GM12872 (cell line): ENCODE data around the gene CAT.

Experiments
- TF ChIP-seq, protein P1 (sequence below): IDR thresholded peaks from 3 replicates; pipeline ENCODE4 v1.5.1; 2011; ENCODE audit warnings: low read depth, mild to moderate bottlenecking, low read length, moderate library complexity; ENCODE audit not compliant: insufficient read depth

The CAT gene

DNA sequence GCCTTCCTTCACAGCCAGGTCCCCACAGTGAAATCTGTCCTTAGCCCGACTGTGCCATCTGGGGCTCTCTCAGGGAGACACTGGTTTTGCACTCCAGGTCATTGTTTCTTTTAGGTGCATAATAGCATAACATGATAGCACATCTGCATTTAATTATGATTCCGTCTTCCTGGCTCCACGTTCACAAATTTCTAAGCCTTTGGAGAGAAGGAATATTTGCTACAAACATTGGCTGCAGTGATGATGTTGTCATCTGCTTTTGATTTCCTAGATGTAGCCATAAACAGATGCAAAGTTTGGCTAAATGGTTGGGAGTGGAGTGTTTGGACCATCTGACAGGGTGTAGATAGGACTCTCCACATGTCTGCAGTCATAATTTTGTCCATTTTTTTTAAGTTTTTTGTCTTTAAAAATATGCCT is 12.0 kb upstream of the CAT start:
- TF ChIP-seq, protein P1, sequence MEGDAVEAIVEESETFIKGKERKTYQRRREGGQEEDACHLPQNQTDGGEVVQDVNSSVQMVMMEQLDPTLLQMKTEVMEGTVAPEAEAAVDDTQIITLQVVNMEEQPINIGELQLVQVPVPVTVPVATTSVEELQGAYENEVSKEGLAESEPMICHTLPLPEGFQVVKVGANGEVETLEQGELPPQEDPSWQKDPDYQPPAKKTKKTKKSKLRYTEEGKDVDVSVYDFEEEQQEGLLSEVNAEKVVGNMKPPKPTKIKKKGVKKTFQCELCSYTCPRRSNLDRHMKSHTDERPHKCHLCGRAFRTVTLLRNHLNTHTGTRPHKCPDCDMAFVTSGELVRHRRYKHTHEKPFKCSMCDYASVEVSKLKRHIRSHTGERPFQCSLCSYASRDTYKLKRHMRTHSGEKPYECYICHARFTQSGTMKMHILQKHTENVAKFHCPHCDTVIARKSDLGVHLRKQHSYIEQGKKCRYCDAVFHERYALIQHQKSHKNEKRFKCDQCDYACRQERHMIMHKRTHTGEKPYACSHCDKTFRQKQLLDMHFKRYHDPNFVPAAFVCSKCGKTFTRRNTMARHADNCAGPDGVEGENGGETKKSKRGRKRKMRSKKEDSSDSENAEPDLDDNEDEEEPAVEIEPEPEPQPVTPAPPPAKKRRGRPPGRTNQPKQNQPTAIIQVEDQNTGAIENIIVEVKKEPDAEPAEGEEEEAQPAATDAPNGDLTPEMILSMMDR = no peak

DNA sequence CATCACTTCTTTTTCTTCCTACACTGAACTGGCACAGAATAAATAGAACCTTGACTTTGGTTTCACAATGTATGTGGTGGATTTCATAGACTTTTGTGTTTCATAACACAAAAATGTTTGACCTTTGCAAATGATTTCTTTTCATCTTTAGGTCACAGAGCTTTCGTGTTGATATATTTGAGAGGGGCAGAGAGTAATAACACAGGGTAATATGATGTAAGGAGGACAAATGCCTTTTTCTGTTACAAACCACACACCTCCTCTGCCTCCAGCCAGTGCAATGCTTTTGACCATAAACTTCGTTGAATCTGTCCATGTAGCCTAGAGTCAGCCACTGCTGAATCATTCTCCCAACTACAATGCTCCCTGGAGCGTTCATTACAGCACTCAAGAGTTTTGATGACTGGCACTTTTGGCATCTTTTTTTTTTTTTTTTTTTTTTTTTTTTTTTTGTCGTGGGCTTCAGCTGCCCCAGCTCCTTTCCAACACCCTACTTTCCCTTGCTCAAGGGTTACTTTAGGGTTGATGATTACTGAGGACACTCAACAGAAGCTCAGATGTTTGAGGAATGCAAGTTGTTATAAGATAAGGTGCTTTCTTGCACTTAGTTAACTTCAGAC is 11.4 kb upstream of the CAT start:
- TF ChIP-seq, protein P1 = no peak

DNA sequence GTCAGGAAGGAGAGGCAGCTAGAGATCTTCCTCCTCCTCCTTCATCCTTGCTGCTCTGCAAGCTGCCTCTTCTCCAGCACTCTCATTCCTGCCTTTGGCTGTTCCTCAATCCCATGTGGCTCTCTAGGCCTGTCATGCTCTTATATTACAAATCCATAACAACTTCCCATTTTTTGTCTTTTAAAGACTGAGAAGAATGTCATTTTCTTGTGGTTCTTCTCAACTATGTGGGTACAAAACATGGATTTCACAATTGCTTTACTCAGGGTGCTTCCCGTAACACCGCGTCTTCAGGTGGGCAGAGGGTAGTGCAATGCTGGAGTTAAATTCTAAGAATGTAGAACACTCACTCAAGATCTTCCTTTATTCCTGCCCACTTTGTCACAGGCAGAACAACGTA is 6.8 kb upstream of the CAT start:
- TF ChIP-seq, protein P1 = no peak

DNA sequence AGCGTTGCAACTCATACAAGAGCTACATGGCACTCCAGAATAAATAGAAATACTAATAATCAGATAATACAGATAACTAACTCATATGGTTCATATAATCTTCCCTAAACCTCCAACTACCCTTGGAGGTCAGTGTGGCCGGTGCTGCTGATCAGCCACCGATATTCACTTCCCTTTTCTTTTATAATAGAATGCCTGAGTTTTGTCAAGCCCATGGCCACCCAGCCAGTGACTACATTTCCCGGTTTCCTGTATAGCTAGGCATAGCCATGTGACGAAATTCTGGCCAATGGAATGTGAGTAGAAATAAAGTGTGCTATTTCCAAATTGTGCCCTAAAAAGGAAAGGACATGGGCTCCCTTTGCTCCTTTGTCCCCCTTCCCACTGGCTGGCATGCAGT is 5.9 kb upstream of the CAT start:
- TF ChIP-seq, protein P1 = no peak

DNA sequence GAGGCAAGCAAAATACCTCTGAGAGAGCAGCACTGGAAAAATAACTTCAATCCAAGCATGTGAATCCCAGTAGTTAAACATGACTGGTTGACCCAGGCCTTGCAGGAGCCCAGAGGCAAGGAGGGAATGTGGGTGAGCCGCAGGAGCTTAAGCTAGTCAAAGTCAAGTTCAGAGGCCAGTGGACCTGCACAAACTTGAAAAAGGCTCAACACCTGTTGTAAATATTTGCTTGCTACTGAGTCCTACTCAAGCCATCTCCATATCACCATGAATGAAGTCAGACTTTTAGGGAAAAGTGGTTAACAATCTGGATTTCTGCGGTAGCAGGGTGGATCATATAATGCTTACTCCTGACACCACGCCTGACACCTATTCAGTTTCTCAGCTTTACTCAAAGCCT is 4.8 kb upstream of the CAT start:
- TF ChIP-seq, protein P1 = no peak

DNA sequence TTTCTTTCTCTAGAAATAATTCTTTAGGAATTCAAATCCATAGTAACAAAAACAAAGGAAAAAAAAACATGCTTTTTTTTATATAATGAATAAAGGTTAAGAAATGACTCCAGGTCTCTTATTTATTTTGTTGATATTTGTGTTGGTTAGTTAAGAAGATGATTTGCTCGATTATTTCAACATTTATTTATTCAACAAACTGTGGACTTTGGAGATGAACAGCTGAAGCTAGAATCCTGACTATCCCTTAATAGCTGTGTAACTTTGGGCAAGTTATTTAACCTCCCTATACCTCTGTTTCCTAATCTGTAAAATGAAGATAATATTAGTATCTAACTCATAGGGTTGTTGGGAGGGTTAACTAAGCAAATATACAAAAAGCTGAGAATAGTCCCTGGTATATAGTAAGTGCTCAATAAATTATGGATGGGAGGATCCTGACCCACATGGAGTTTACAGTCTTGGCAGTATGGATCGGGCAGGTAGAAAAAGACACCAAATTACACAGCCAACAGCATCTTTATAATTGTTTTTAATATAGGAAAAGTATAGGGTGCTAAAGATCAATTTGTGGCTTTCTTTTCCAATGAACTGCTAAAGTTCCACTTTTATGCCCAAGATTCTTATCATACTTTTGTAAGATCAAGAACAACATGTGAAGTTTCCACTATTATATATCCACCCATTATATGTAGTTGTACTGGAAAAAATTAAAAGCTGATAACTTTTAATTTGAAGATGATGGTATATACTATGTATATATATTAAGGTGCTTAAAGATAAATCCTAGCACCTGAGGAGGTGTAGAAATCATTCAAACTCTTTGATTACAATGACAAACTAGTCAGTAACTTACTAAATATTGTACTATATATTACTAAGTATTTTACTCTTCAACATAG is 1.3 kb upstream of the CAT start:
- TF ChIP-seq, protein P1 = no peak

DNA sequence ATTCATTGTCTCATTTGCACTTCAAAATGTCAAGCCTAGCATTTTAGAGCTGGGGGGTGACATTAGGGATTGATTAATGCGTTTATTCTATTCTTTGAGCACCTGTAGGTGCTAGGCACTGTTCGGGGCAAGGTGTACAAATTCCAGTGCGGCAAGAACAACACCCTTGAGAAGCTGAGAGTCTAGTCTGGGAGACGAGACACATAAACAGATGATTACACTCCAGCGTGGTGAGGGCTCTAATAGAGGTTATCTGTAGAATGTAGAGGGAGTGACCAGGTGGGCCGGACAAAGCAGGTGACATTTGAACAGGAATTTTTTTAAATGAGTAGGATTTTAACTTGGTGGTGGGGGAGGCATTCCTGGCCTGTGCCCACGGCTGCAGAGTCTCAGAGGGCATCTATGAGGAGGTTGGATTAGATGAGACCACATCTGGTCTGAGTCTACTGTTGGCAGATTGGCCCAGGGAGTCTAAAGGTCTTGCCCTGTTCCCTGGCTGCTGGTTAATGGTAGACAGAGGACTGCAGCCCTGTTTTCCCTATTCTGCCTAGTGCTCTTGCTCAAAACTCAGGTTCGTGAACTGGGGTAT is 970 bp downstream of the CAT start:
- TF ChIP-seq, protein P1 = no peak
